ENCODE results near the gene ZNF385C.

Gene ZNF385C

DNA sequence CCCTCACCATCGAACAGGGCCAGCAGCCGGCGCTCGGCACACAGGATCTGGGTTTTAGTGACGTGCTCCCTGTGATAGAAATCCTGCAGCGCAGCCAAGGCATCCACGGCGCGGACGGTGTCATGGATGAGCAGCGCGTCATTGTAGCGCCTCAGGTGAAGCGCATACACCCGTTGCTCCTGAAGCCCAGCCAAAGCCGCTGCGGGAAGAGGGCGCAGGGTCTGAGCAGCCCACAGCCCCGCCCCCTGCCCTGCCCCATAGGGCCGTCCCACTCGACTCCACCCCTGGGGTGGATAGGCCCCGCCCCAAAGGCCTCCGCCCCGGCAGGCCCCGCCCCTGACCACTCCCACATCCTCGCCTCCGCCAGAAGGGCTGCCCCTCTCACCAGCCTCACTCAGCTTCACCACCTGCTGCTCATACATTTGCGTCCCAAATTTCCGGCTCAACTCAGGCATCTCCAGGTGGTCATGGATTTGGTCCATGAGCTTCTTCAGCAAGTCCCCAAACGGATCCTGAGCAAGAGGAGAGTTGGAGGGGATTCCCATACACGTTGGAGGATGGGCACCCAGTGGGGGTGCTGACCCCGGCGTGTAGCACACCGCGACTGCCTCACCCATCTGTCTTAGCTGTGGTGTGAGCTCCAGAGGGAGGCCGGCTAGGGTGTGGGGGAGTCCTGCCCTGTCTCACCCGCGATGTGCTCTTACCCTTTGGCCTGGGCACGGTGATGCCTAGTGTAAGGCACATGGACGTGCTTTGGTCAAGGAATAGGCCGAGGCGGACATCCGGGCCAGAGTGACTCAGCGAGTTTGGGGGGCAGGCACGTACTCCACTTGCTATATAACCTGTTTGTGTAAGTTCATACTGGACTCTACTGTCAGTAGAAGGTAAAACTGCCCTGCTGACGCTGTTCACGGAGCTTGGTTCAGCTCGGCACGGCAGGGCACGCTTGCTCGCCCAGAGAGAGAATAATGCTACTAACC is 9.6 kb upstream of the ZNF385C start:
- Mint-ChIP-seq H3K27me3 (no peaks in the 10 kb centered on the region), H3K4me3 (peak overlapping the region; percentile 26), H3K36me3 (peaks cover 18% of the 10 kb centered on the region), H3K4me1 (peaks cover 54% of the 10 kb centered on the region), H3K27ac (peak overlapping the region; percentile 49), H3K9me3 (no peaks in the 10 kb centered on the region)
- DNase-seq, result peak; percentile 95
- CTCF ChIA-PET, result interaction anchor here (0.8 to 10.1 kb wide), 5 partner anchors 11 to 145 kb away, joined by 3 to 58 read pairs (median 5); no protein-coding TSS in a partner anchor

DNA sequence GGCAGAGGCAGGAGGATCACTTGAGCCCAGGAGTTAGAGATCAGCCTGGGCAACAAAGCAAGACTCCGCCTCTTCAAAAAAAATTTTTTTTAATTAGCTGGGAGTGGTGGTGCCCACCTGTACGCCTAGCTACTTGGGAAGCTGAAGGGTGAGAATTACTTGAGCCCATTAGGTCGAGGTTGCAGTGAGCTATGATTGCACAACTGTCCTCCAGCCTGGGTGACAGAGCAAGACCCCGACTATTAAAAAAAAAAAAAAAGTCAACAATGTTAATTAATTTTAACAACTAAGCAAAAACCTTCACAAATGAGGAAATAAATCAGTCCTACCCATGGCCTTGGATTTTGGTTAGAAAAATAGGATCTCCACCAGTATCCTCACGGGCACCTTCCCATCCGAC is 8.9 kb upstream of the ZNF385C start:
- DNase-seq, result no peak
- peaks cover 18% of the 10 kb centered on the region for H3K36me3 Mint-ChIP-seq
- CTCF ChIA-PET, result interaction anchor here (1.1 to 10.1 kb wide), 4 partner anchors 9 to 144 kb away, joined by 4 to 58 read pairs (median 6); no protein-coding TSS in a partner anchor
- H3K27me3 Mint-ChIP-seq, result no peaks in the 10 kb centered on the region
- H3K9me3 Mint-ChIP-seq, result no peaks in the 10 kb centered on the region
- peaks cover 48% of the 10 kb centered on the region for H3K4me1 Mint-ChIP-seq
- H3K4me3 Mint-ChIP-seq, result peak overlapping the region; percentile 26
- H3K27ac Mint-ChIP-seq, result no peak overlapping the region

DNA sequence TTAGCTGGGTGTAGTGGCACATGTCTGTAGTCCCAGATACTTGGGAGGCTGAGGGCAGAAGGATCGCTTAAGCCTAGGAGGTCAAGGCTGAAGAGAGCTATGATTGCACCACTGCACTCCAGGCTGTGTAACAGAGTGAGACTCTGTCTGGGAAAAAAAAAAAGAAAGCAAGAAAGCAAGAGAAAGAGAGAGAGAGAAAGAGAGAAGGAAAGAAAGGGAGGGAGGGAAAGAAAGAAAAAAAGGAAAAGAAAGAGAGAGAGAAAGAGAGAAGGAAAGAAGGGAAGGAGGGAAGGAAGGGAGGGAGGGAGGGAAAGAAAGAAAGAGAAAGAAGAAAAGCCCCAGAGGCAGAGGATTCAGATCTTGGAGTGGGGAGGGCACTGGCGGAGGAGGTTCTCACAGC is 7.7 kb upstream of the ZNF385C start:
- no peaks in the 10 kb centered on the region for H3K9me3 Mint-ChIP-seq
- no peak for DNase-seq
- H3K27me3 Mint-ChIP-seq, result no peaks in the 10 kb centered on the region
- no peak overlapping the region for H3K4me3 Mint-ChIP-seq
- peaks cover 18% of the 10 kb centered on the region for H3K36me3 Mint-ChIP-seq
- H3K27ac Mint-ChIP-seq, result no peak overlapping the region
- H3K4me1 Mint-ChIP-seq, result peaks cover 37% of the 10 kb centered on the region
- CTCF ChIA-PET, result interaction anchor here (0.8 to 10.1 kb wide), 2 partner anchors 39 to 300 kb away, joined by 4 to 58 read pairs; no protein-coding TSS in a partner anchor

DNA sequence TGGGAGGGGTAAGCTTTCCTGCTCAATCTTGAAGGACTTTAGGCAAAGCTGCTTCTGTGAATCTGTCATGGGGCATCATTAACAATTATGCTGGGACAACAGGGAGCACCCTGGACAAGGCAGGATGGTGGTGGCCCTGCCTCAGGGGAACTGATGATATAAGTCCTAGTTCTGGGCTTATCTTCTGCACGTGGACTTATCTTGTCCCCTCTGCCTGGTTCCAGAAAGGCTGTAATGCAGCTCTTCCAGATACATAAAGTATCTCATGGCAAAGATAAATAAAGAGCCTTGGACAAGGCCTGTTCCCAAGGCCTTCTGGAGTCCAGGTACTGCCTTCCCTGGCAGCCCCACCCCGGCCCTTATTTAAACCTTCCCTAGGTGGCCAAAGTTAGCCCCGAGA is 6.0 kb upstream of the ZNF385C start:
- Mint-ChIP-seq H3K4me1 (peaks cover 25% of the 10 kb centered on the region), H3K4me3 (no peak overlapping the region), H3K27me3 (peaks cover 3% of the 10 kb centered on the region), H3K9me3 (no peaks in the 10 kb centered on the region), H3K36me3 (peaks cover 10% of the 10 kb centered on the region), H3K27ac (no peak overlapping the region)
- DNase-seq, result no peak
- CTCF ChIA-PET, result interaction anchor here (0.6 to 10.1 kb wide), 5 partner anchors 37 to 439 kb away, joined by 3 to 58 read pairs (median 4); partner anchors contain the start of gene NKIRAS2

DNA sequence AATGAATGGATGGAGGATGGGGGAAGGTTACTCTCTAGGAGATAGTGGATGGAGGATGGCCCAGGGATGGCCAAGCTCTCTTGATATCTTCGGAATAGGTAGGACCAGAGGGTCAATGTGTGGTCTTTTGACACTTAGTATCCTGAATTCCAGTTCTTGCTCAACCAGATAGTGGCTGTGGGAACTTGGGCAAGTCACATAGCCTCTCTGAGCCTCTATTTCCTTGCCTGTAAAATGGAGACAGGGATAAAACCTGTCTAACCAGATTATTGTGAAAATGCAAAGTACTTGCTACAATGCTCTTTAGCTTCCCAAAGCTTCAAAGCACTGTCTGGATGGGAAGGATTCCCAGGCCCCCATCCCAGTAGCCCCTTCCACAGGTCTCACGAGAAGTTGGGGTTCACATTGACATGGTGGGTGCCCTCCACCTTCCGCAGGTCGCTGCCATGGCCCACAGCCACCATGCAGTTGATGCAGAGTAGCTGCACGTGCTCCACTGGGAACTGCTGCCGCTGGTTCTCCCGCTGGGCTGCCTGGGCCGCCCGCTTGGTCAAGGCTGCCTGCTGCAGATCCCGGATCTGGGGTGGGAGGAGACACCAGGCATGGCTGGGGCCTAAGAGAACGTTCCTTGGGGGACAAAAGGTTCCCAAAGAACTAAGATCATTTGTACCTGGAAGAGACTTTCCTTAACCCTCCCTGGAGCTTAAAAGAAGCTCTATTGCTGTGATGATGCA is 5.1 kb upstream of the ZNF385C start:
- no peak overlapping the region for H3K27ac Mint-ChIP-seq
- no peak overlapping the region for H3K4me3 Mint-ChIP-seq
- DNase-seq, result no peak
- peaks cover 17% of the 10 kb centered on the region for H3K4me1 Mint-ChIP-seq
- peaks cover 12% of the 10 kb centered on the region for H3K27me3 Mint-ChIP-seq
- no peaks in the 10 kb centered on the region for H3K9me3 Mint-ChIP-seq
- peaks cover 9% of the 10 kb centered on the region for H3K36me3 Mint-ChIP-seq
- CTCF ChIA-PET, result interaction anchor here (0.6 to 10.1 kb wide), 10 partner anchors 12 to 438 kb away, joined by 3 to 58 read pairs (median 4); no protein-coding TSS in a partner anchor

DNA sequence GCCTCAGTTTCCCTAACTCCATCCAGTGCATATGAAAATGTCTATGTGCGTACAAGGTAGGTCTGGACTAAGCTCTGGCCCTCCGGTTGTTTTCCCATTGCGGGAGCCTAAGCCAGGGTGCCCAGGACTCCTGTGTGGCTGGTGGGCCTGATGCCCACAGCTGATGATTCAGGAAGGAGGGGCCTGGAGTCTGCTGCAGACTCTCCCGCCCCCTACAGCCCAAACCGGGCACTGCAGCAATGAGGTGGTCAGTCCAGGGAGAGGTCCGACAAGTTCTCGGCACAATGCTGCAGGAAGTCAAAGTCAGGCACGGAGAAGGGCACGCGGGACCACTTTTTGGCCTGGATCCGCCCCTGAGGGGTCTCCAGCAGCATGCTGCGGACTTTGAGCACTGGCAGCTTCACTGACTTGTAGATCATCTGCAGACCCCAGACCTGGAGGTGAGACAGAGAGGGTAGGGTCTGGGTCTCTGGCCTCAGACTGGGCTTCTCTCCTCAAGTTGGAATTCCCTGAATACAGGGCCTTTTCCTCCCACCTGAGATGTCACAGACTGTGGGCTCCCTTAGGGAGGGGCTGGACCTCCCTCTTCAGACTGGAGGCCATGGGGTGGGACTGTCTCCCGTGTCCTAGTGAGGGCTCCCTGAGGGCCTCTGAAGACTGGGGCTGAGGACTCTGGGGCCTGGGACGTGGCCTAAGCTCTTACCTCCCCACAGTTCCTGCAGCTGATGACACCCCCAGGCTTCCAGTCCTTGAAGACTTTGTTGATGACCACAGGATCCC is 3.4 kb upstream of the ZNF385C start:
- no peak overlapping the region for H3K27ac Mint-ChIP-seq
- peaks cover 11% of the 10 kb centered on the region for H3K4me1 Mint-ChIP-seq
- H3K27me3 Mint-ChIP-seq, result peaks cover 29% of the 10 kb centered on the region
- H3K36me3 Mint-ChIP-seq, result peaks cover 4% of the 10 kb centered on the region
- peak; percentile 80 for DNase-seq
- CTCF ChIA-PET, result interaction anchor here (0.6 to 10.1 kb wide), 14 partner anchors 10 to 139 kb away, joined by 3 to 58 read pairs (median 4); partner anchors contain the start of genes DHX58 and KAT2A
- no peaks in the 10 kb centered on the region for H3K9me3 Mint-ChIP-seq
- H3K4me3 Mint-ChIP-seq, result no peak overlapping the region

DNA sequence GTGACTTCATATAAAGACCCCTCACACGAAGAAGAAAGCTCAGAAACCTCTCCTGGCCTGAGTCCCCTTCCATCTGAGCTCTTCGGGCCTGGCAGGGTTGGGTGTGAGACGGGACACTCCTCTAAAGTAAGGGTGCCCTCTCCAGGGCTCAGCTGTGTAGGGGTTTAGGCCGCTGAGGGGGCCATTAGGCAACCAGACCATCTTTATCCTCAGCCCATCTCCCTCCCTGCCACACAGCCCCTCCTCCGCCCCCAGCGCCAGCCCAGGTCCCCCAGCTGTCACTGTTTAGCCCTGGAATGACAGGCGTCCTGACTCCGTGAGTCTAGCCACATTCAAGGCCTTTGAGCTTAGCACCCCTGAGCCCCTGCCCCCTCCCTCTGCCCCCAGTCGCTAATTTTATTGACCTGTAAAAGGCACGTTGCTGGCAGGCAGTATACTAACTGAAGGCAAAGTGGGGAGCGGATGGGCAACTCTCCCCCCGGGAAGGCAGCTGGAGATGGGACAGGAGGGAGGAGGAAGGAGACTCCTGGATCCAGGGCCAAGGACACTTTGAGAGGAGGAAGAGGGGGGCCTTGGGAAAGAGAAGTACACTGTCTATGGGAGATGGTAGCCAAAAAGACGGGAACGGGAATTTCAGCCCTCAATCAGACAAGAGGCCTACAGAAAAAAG is 592 bp upstream of the ZNF385C start:
- Mint-ChIP-seq H3K36me3 (no peaks in the 10 kb centered on the region), H3K9me3 (no peaks in the 10 kb centered on the region), H3K4me1 (peaks cover 7% of the 10 kb centered on the region), H3K27me3 (peaks cover 56% of the 10 kb centered on the region), H3K27ac (no peak overlapping the region), H3K4me3 (no peak overlapping the region)
- no peak for DNase-seq
- CTCF ChIA-PET, result interaction anchor here (1.1 to 3.0 kb wide), 3 partner anchors 31 to 134 kb away, joined by 4 to 9 read pairs (median 9); no protein-coding TSS in a partner anchor

DNA sequence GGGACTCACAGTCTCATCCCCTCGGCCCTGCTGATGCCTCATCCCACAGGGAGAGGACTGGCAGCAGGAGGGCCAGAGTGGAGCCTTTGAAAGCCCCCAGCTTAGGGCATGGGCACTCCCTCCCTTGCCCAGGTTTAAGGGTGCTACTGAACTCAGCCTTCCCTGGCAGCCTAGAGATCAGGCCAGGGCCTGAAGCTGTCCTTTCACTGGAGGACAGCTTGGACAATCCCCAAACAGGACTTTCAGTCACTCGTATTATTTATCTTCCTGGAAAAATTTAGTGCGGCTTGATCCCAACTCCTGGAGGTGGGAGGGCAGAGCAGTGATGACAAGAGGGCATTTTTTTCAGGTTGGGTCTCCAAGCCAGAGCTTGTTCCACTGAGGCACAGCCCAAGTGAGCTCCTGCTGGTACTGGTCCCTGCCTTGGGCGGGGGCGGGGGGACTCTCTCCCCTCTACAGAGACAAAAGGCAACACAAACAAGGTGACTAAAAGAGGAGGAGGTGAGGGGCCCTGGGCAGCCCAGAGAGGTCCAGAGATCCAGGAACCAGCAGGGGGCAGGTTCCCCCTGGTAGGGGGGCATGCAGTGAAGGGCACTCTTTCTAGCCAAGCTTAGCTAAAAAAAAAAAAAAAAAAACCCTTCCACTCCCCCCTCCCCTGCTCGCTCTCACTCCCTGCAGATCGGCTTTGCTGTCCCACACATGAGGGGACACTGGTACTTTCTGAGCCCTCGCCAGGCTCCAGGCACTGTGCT is 1.7 kb downstream of the ZNF385C start:
- H3K4me3 Mint-ChIP-seq, result no peak overlapping the region

DNA sequence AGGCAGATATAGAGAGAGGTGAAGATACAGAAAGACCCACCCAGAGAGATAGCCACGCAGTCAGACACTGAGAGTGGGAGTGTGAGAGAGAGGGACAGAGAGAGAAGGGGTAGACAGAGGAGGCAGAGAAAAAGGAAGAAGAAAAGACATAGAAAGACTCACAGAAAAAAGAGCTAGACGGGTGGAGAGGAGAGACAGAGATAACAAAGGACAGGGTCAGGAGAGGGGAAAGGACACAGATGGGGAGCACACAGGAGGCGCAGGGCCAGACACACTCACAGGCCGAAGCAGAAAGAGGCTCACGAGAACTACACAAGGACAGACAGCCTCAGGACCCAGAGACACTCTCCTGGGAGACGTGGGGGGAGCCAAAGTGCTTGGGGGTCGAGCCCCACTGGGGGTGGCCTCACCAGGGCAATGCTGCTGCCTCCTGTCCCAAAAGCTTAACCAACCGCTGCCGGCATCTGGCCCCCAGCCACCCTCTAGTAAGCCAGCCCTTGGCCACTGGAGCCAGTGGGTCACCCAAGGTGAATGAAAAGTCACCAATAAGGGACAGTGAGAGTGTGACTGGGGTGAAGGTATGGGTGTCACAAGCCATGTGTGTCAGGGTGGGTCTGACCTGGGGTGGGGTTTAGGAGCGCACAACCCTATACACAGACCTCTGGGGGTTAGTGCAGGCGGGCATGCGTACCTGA is 3.8 kb downstream of the ZNF385C start:
- H3K4me3 Mint-ChIP-seq, result no peak overlapping the region
- no peaks in the 10 kb centered on the region for H3K9me3 Mint-ChIP-seq
- H3K4me1 Mint-ChIP-seq, result peaks cover 7% of the 10 kb centered on the region
- peaks cover 88% of the 10 kb centered on the region for H3K27me3 Mint-ChIP-seq
- DNase-seq, result no peak
- H3K27ac Mint-ChIP-seq, result no peak overlapping the region
- H3K36me3 Mint-ChIP-seq, result no peaks in the 10 kb centered on the region
- CTCF ChIA-PET, result interaction anchor here (1.0 kb wide), 1 partner anchor 17 kb away, joined by 3 read pairs; no protein-coding TSS in a partner anchor

More for the DNA sequence above, 1.7 kb downstream of the ZNF385C start:
- CTCF ChIA-PET, result interaction anchor here (0.6 to 3.0 kb wide), 6 partner anchors 20 to 379 kb away, joined by 3 to 9 read pairs (median 4); no protein-coding TSS in a partner anchor
- Mint-ChIP-seq H3K36me3 (no peaks in the 10 kb centered on the region), H3K27me3 (peaks cover 74% of the 10 kb centered on the region), H3K9me3 (no peaks in the 10 kb centered on the region), H3K27ac (no peak overlapping the region), H3K4me1 (peaks cover 7% of the 10 kb centered on the region)
- no peak for DNase-seq

DNA sequence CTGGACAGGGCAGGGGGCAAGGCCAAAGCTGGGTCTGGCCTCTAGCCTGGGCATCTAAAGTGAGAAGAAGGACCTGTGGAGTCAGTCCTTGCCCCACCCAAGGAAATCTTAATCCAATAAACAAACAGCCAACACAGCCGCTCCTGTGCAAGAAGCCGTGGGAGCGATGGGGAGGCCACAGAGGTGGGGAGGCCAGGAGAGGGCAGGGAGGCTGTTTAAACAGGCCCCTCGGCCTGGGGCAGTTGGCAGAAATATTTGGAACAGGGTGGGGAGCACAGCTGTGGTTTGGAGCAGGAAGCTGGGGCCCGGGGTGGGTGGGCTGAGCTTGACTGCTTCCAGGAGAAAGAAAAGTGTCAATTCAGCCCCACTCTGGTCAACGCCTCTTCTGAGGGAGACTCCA is 5.3 kb downstream of the ZNF385C start:
- DNase-seq, result no peak
- H3K27me3 Mint-ChIP-seq, result peaks cover 78% of the 10 kb centered on the region
- CTCF ChIA-PET, result interaction anchor here (1.2 kb wide), 1 partner anchor 25 kb away, joined by 4 read pairs; no protein-coding TSS in a partner anchor
- no peaks in the 10 kb centered on the region for H3K9me3 Mint-ChIP-seq
- no peaks in the 10 kb centered on the region for H3K36me3 Mint-ChIP-seq
- H3K27ac Mint-ChIP-seq, result no peak overlapping the region
- H3K4me1 Mint-ChIP-seq, result peaks cover 5% of the 10 kb centered on the region
- no peak overlapping the region for H3K4me3 Mint-ChIP-seq

DNA sequence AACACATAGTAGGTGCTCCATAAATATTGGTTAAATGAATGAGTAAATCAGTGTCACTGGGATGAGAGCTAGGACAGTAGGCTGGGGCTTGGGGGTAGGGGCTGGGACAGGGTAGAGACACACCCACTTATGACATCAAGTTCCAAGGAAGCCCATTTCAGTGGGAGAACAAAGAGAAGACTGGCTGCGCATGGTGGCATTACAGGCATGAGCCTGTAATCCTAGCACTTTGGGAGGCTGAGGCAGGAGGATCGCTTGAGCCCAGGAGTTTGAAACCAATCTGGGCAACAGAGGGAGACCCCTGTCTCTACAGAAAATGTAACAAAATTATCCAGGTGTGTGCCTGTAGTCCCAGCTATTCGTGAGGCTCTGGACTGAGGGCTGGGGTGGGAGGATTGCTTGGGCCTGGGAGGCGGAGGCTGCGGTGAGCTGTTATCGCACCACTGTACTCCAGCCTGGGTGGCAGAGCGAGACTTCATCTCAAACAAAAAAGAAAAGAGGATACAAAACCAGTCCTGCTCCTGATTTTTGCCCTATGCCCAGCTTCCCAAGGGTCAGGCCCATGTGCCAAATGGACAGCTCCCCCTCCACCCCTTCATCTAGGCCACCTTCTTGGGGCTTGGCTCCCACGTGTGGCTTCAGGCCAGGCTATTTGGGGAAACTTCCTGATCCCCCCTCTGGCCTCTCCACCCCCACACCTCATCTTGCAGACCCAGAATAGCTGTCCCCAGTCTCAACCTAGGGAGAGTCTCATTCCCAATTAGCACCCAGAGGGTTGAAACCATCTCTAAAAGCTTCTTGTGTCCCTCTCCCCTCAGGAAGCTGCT is 7.1 kb downstream of the ZNF385C start:
- peaks cover 60% of the 10 kb centered on the region for H3K27me3 Mint-ChIP-seq
- DNase-seq, result no peak
- H3K4me3 Mint-ChIP-seq, result no peak overlapping the region
- CTCF ChIA-PET, result interaction anchor here (0.9 to 1.8 kb wide), 5 partner anchors 10 to 65 kb away, joined by 3 to 9 read pairs (median 5); no protein-coding TSS in a partner anchor
- no peak overlapping the region for H3K27ac Mint-ChIP-seq
- no peaks in the 10 kb centered on the region for H3K36me3 Mint-ChIP-seq
- H3K4me1 Mint-ChIP-seq, result no peaks in the 10 kb centered on the region
- H3K9me3 Mint-ChIP-seq, result no peaks in the 10 kb centered on the region

All from activated naive CD4-positive, alpha-beta T cell treated with anti-CD3 and anti-CD28 coated beads, Interleukin-2, amount 10 ng/mL, durations not matched to agents 7 days and 5 days (primary cell).